Measurements from ENCODE around the gene MAP2K5.

GRCh38 chr15:67738056-67738455 lies 195.6 kb downstream of the MAP2K5 start:
- no peak for TF ChIP-seq CTCF (conservative IDR thresholded peaks at IDR 0.05; ENCODE audit: low read length)
- TF ChIP-seq EZH2phosphoT487 (IDR thresholded peaks at IDR 0.05; ENCODE audit: borderline replicate concordance): no peak
